Spleen (tissue), 11 donors: ENCODE measurements around the gene DOCK6. TPM values are rescaled to one million over a fixed set of nuclear protein-coding genes. Genes with fewer than 3 reads are reported as not detected.

Source experiments
- DNase-seq: peaks from one replicate; pipeline ENCODE4 v3.0.0-alpha.2; 2020
- H3K27ac ChIP-seq, 8 donors: fragments of 200-600 bp; sonication (generic) in 7 of 8; 1 replicate in 4 of 8; 2 replicates in 4 of 8; pipeline versions ENCODE4 v1.5.0 to v1.8.0; 2016 to 2021; ENCODE audit warnings: inconsistent platforms in 4 of 8, mild to moderate bottlenecking in 4 of 8, moderate library complexity in 1 of 8
- H3K27me3 ChIP-seq, 7 donors: fragments of 200-600 bp; sonication (generic) in 6 of 7; replicated peaks in 1 of 7; 1 replicate in 4 of 7; 2 replicates in 3 of 7; pipeline versions ENCODE4 v1.5.0 to v1.8.0; 2016 to 2021; ENCODE audit warnings: inconsistent platforms in 3 of 7, mild to moderate bottlenecking in 1 of 7
- H3K36me3 ChIP-seq, 6 donors: fragments of 200-600 bp; sonication (generic) in 5 of 6; 1 replicate in 4 of 6; 2 replicates in 2 of 6; pipeline versions ENCODE4 v1.5.0 to v1.8.0; 2016 to 2021; ENCODE audit warnings: inconsistent platforms in 2 of 6
- H3K4me1 ChIP-seq, 6 donors: fragments of 200-600 bp; sonication (generic) in 5 of 6; 1 replicate in 3 of 6; 2 replicates in 3 of 6; pipeline versions ENCODE4 v1.5.0 to v1.8.0; 2016 to 2021; ENCODE audit warnings: inconsistent platforms in 3 of 6
- H3K4me3 ChIP-seq, 8 donors: fragments of 200-600 bp; sonication (generic) in 7 of 8; 1 replicate in 4 of 8; 2 replicates in 4 of 8; pipeline versions ENCODE4 v1.5.0 to v1.8.0; 2016 to 2021; ENCODE audit warnings: inconsistent platforms in 4 of 8, mild to moderate bottlenecking in 4 of 8, moderate library complexity in 2 of 8
- H3K9me3 ChIP-seq, 8 donors: fragments of 200-600 bp; sonication (generic) in 7 of 8; 1 replicate in 4 of 8; 2 replicates in 4 of 8; pipeline versions ENCODE4 v1.5.0 to v1.8.0; 2016 to 2021; ENCODE audit warnings: inconsistent platforms in 4 of 8
- CTCF ChIP-seq, 11 experiments: fragments of 200-600 bp in 7 of 11; fragments of 450-650 bp in 4 of 11; sonication (generic) in 4 of 11; IDR thresholded peaks in 8 of 11; conservative IDR thresholded peaks in 3 of 11; 1 replicate in 7 of 11; 2 replicates in 4 of 11; pipeline versions ENCODE4 v1.4.0 to v1.8.0; 2016 to 2021; ENCODE audit warnings: antibody characterized with exemption in 11 of 11, inconsistent platforms in 4 of 11, mild to moderate bottlenecking in 1 of 11
- POLR2A ChIP-seq, 3 donors: fragments of 450-650 bp; IDR thresholded peaks; one replicate each; pipeline ENCODE4 v1.5.1; 2017; ENCODE audit warnings: antibody characterized with exemption in 3 of 3, mild to moderate bottlenecking in 1 of 3
- POLR2AphosphoS5 ChIP-seq, 3 donors: sonication (generic); formaldehyde crosslinking; IDR thresholded peaks; one replicate each; pipeline ENCODE4 v1.5.1; 2017; ENCODE audit warnings: antibody characterized with exemption in 3 of 3
- WGBS, 5 donors: extraction: QIAGEN DNeasy Blood & Tissue Kit in 3 of 5; methylation state at CpG; one replicate each; pipeline versions ENCODE4 v1.1.5 to v1.1.7; 2013 to 2018; 5-methylcytosine and 5-hydroxymethylcytosine counted together
- intact Hi-C: fragments of 100-400 bp; cut with DNase I; formaldehyde crosslinking; loops from one replicate; pipeline ENCODE4 v1.15.0; 2023; ENCODE audit warnings: low total_unique reads
- polyA plus RNA-seq, 3 donors: library from polyadenylated mRNA; stranded (reverse); fragments of 200-250 nt; gene quantifications; one replicate each; pipeline ENCODE4 v1.2.1, GENCODE V29; 2013
- total RNA-seq, 7 donors: library from RNA; depleted of rRNA in 3 of 7; stranded (reverse); fragments of >200 nt in 3 of 7; fragmentation: NEBNext Ultra II Directional in 4 of 7; extraction: Animal tissue kit (Norgen Biotek cat#: 25700) in 4 of 7; gene quantifications; one replicate each; pipeline versions ENCODE4 v1.1.0 to v1.2.1, GENCODE V29; 2016 to 2021
- donor health status: healthy with polysubstance abuse.
- donor health status: DM: no; HTN: no; CAD: no; lungs with moderate emphysema.
- donor health status: DM: no; HTN: no; CAD: no.
- donor health status: Bipolar disorder and iron deficiency.
- donor health status: healthy.
- donor health status: DM: no; HTN: no; CAD: no.
- donor health status: DM: yes; HTN: yes; CAD: no.

The DOCK6 gene
- total and polyA plus RNA-seq, 10 donors, result 12.5 to 105 (median 47.7) TPM

GRCh38 chr19:11191273-11191755 lies 71.0 kb downstream of the DOCK6 start:
- peaks cover 0 to 5% (median 0%) of the 10 kb centered on the region in 8 donors for H3K9me3 ChIP-seq
- WGBS, 5 donors, result 30 to 48% (median 33%) methylated on average over 4 to 8 of the region's 8 CpGs
- peak overlapping the region in 6 of 8 donors; percentile 39 to 70 (median 52) for H3K27ac ChIP-seq
- intact Hi-C loops, result no loop called here
- H3K4me1 ChIP-seq, result peaks cover 0 to 86% (median 34%) of the 10 kb centered on the region in 6 donors
- DNase-seq, result no peak
- no peak for TF ChIP-seq POLR2A (IDR thresholded peaks at IDR 0.05)
- peak; percentile 58 to 66 (median 63) for TF ChIP-seq POLR2AphosphoS5 (IDR thresholded peaks at IDR 0.05)
- peaks cover 0 to 19% (median 0%) of the 10 kb centered on the region in 7 donors for H3K27me3 ChIP-seq
- H3K4me3 ChIP-seq, result peak overlapping the region in 1 of 8 donors; percentile 13
- peaks cover 0 to 50% (median 0%) of the 10 kb centered on the region in 6 donors for H3K36me3 ChIP-seq

- TF ChIP-seq POLR2A (IDR thresholded peaks at IDR 0.05) (no peak), CTCF (IDR thresholded peaks at IDR 0.05 in 8 of 11, conservative IDR thresholded peaks at IDR 0.05 in 3 of 11) (no peak), POLR2AphosphoS5 (IDR thresholded peaks at IDR 0.05) (no peak)
- Histone ChIP-seq H3K4me3 (no peak overlapping the region), H3K9me3 (peaks cover 0 to 5% (median 0%) of the 10 kb centered on the region in 8 donors), H3K27ac (peak overlapping the region in 5 of 8 donors; percentile 48 to 70 (median 54)), H3K27me3 (peaks cover 0 to 14% (median 0%) of the 10 kb centered on the region in 7 donors), H3K4me1 (peaks cover 0 to 78% (median 30%) of the 10 kb centered on the region in 6 donors), H3K36me3 (peaks cover 0 to 58% (median 0%) of the 10 kb centered on the region in 6 donors)
- no peak for DNase-seq
- 71 to 88% (median 84%) methylated on average over 7 to 8 of the region's 8 CpGs for WGBS, 5 donors
- intact Hi-C loops, result no loop called here
Observed at GRCh38 chr19:11190501-11190900, 71.8 kb downstream of the DOCK6 start.

- Histone ChIP-seq H3K4me3 (no peak overlapping the region), H3K36me3 (peaks cover 0 to 47% (median 0%) of the 10 kb centered on the region in 6 donors), H3K27ac (no peak overlapping the region), H3K4me1 (peaks cover 0 to 59% (median 17%) of the 10 kb centered on the region in 6 donors), H3K27me3 (no peaks in the 10 kb centered on the region), H3K9me3 (peaks cover 0 to 5% (median 0%) of the 10 kb centered on the region in 8 donors)
- intact Hi-C loops, result no loop called here
- 88 to 94% (median 92%) methylated on average over 9 of the region's 9 CpGs for WGBS, 5 donors
- TF ChIP-seq CTCF (IDR thresholded peaks at IDR 0.05 in 8 of 11, conservative IDR thresholded peaks at IDR 0.05 in 3 of 11) (no peak), POLR2A (IDR thresholded peaks at IDR 0.05) (no peak), POLR2AphosphoS5 (IDR thresholded peaks at IDR 0.05) (no peak)
- DNase-seq, result no peak
Observed at GRCh38 chr19:11187441-11187840, 74.9 kb downstream of the DOCK6 start.

DNA sequence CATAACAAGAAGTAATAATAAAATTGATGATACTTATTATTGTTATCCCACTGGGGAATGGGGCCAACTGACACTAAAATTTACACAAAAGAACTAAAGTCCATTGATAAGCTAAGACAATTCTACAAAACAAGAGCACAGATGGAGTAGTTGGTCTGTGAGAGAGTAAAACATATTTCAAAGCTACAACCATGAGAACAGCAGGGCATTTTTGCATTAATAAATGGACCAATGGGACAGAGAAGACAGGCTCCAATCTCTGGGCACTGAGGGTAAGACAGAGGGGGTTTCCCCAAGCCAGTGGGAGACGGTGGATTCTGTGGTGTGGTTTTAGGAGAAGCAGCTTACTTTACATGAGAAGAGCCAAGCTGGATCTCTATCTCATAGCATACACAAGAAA lies 79.3 kb downstream of the DOCK6 start:
- Histone ChIP-seq H3K36me3 (peaks cover 0 to 37% (median 2%) of the 10 kb centered on the region in 6 donors), H3K27ac (no peak overlapping the region), H3K4me3 (no peak overlapping the region), H3K4me1 (peaks cover 5 to 43% (median 19%) of the 10 kb centered on the region in 6 donors), H3K9me3 (peaks cover 0 to 3% (median 0%) of the 10 kb centered on the region in 8 donors), H3K27me3 (peaks cover 0 to 14% (median 0%) of the 10 kb centered on the region in 7 donors)
- 52 to 76% (median 66%) methylated on average over 1 of the region's 1 CpG for WGBS, 5 donors
- no peak for TF ChIP-seq POLR2AphosphoS5 (IDR thresholded peaks at IDR 0.05)
- TF ChIP-seq CTCF (IDR thresholded peaks at IDR 0.05 in 8 of 11, conservative IDR thresholded peaks at IDR 0.05 in 3 of 11), result no peak
- no peak for TF ChIP-seq POLR2A (IDR thresholded peaks at IDR 0.05)
- no peak for DNase-seq
- intact Hi-C loops, result no loop called here
